ENCODE data around the gene PRR23C.

GRCh38 chr3:139087621-139088020 is 42.9 kb upstream of the PRR23C start:
- TF ChIP-seq POLR2AphosphoS5 (IDR thresholded peaks at IDR 0.05; ENCODE audit: borderline replicate concordance, low read depth, low read length) (no peak), EZH2 (IDR thresholded peaks at IDR 0.05) (no peak)
